GM19468 (cell line): Measurements from ENCODE around the gene CINP.

ENCODE experiments used
- ATAC-seq: cut with Tn5 transposase; IDR thresholded peaks from one replicate; pipeline ENCODE4 v1.9.1; 2021; ENCODE audit warnings: mild to moderate bottlenecking, moderate library complexity, moderate number of reproducible peaks; ENCODE audit not compliant: unreplicated experiment; ENCODE audit errors: extremely low read depth

CINP gene

DNA sequence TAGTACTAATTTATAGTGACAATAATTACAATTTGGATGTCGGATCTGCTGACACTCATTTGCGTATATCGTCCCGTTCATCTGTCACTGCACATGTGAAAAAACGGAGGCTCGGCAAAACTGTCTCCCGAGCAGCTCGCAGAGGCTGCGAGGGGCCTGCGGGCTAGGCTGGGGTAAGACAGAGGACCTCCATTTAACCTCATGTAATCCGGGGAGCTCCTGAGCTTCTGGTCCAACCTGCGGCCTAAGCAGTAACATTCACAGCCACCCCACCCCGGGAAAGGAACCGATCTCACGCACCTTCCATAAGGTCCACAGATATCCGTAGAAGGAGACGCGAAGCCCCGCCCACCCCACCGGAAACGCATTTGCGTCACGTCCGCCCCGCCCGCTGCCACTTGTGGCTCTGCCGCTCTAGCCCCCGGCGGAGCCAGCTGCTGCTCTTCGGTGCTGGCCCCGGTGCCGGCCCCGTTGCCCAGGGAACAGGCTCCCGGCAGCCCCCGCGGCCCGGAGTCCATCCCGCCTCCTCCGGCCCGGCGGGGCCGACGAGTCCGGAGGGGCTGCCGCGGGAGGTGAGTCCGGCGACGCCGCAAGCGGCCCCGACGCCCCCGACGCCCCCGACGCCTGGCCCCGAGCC, at the start of gene CINP, which contains the start of gene TECPR2:
Gene CINP, minus strand, starts transcription at position 346 of the 637 bp plus-strand sequence. Its CDS starts 39 bp downstream, at position 307.
Gene TECPR2, plus strand, starts transcription at position 397 of the 637 bp plus-strand sequence. CDS start 13,781 bp downstream, outside the sequence.
- peak; percentile 54 for ATAC-seq

GRCh38 chr14:102408724-102409123, 46.0 kb upstream of the CINP start:
- no peak for ATAC-seq

DNA sequence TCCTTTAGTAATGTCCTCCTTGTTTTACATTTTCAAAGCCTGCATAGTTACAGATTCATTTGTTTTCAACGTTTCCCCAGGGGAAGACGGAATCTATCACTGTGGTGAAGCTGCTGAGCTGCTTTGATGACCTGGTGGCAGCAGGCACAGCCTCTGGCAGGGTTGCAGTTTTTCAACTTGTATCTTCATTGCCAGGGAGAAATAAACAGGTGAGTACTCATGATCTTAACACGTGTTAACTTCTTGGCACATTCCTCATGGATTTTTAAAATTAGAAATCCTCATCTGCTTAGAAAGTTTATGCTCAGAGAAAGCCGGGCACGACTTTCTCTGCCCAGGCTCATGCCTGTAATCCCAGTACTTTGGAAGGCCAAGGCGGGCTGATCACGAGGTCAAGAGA, 44.6 kb upstream of the CINP start:
- ATAC-seq = no peak

DNA sequence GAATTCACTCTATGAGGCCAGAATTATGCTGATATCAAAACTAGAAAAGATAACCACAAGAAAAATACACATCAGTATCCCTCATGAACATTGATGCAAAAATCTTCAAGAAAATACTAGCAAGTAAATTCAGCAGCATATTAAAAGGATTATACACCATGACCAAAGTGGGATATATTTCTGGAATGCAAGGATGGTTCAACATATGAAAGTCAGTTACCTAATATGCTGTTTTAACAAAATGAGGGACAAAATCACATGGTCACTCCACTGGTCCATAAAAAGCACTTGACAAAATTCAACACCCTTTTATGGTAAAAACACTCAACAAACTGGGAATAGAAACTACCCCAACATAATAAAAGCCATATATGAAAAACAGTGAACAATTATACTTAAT, 40.3 kb upstream of the CINP start:
- no peak for ATAC-seq

DNA sequence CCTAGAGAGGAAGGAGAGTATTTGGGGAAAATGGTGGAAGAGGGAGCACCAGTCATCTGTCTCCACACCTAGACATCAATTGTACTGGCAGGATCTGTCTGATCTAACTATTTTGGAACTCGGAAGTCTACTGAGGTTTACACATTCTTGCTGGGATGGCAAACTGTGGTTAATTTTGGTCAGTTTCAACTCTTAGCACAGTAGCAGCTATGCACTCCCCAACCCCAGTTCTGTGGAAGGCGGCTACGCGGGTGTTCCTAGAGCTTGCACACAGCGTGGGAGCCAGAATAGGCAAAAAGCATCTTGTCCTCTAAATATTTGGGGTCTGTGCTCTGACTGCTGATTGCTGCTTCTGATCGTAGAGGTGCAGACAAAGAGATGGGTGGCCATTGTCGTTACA, 33.8 kb upstream of the CINP start:
- ATAC-seq = no peak

DNA sequence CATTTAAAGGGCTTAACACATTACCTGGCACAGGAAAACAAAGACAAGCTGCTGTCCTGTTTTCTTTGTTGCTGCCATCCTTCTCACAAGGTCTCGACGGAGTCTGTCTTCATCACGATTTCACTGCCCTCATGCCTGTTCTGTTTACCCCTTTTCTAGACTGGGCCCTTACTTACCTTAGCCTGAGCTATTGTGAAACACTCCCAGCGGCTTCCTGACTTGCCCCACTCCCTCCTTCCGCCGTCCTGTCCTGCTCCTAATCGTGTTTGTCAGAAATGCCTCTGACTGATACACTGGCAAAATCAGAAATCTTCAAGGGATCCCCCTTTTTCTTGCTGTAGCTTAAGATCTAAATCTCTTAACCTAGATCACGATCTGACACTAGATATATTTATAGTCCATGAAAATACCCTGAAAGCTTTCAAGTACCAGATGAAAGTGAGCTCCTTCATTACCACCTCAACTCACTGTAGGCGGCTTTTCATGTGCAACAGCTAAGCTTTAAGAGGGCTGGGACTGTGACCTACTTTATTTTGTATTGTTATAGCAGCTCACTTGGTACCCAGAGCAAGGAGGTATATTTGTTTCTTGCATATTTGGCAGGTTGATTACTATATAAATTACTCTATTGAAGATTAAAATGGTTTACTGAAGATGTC, 32.2 kb upstream of the CINP start:
- ATAC-seq = no peak

GRCh38 chr14:102392506-102392905, 29.8 kb upstream of the CINP start:
- no peak for ATAC-seq

GRCh38 chr14:102390064-102390855, 27.6 kb upstream of the CINP start:
- ATAC-seq = no peak

DNA sequence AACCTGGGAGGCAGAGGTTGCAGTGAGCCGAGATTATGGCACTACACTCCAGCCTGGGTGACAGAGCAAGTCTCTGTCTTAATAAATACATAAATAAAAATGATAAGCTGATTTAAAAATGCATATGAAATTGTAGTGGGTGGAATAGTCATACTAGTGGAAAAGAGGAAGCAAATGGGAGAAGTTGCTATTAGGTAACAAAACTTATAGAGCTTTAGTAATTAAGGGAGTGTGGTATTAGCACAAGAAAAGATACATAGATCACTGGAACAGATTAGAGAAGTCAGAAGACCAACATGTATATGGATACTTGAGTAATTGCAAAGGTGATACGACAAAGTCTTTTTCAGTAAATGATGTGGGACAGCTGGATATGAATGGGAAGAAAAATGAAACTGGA, 26.6 kb upstream of the CINP start:
- no peak for ATAC-seq

DNA sequence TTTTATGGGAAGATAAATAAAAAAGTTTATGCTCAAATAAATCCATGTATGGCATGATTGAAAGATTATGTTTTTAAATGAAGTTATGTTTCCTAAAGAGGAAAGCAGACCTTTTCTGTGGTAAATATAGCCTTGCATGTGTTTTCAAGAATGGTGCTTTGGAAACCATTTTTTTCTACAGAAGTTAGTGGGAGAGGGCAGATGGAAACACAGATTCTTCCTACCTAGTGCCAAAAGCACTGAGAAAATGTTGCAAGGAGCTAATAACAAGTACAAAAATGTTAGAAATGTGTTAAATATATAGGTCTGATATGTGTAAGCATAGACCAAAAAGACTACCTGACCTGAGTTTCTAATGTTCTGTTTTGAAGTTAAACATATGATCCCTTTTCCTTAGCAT, 24.4 kb upstream of the CINP start:
- ATAC-seq = no peak

- no peak for ATAC-seq
These were observed 16.1 kb upstream of the CINP start for GRCh38 chr14:102378830-102379229.

- ATAC-seq = no peak
These were observed 15.0 kb upstream of the CINP start for GRCh38 chr14:102377696-102378095.

DNA sequence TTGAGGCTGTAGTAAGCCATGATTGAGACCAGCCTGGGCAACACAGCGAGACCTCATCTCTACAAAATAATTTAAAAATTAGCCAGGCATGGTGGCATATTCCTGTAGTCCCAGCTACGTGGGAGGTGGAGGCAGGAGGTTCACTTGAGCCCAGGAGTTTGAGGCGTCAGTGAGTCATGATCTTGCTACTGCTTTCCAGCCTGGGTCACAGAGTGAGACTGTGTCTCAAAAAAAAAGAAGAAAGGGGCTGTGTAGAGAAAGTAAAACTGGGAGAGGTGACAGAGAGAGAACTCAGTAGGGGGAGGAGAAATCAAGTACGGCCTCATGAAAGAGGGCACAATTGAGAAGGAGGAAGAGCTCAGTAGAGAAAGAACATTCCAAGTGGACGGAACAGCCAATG, 12.4 kb upstream of the CINP start:
- no peak for ATAC-seq

DNA sequence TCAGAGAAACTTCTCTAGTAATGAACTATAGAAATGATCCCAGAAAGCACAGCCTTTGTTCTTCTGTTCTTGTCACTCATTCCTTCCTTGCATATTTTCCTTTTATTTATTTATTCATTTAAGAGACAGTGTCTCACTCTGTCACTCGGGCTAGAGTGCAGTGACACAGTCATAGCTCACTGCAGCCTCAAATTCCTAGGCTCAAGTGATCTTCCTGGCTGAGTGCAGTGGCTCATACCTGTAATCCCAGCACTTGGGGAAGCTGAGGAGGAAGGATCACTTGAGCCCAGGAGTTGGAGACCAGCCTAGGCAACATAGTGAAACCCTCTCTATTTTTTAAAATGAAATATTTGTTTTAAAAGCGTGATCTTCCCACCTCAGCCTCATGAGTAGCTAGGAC, 11.6 kb upstream of the CINP start:
- no peak for ATAC-seq

DNA sequence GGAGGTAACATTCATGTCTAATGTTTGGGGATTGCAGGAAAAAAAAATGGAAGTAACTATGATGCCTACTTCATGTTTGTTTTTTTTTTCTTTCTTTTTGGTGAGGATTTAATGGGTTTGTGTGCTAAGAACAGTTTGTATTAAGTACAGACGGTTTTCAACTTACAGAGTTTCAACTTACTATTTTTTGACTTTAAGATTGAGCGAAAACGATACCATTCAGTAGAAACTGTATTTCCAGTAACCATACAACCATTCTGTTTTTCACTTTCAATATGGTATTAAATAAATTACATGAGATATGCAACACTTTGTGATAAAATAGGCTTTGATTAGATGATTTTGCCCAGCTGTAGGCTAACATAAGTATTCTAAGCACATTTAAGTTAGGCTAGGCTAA, 10.4 kb upstream of the CINP start:
- ATAC-seq = no peak

GRCh38 chr14:102371361-102371760, 8.7 kb upstream of the CINP start:
- ATAC-seq = no peak

GRCh38 chr14:102370305-102370809, 7.7 kb upstream of the CINP start:
- no peak for ATAC-seq

DNA sequence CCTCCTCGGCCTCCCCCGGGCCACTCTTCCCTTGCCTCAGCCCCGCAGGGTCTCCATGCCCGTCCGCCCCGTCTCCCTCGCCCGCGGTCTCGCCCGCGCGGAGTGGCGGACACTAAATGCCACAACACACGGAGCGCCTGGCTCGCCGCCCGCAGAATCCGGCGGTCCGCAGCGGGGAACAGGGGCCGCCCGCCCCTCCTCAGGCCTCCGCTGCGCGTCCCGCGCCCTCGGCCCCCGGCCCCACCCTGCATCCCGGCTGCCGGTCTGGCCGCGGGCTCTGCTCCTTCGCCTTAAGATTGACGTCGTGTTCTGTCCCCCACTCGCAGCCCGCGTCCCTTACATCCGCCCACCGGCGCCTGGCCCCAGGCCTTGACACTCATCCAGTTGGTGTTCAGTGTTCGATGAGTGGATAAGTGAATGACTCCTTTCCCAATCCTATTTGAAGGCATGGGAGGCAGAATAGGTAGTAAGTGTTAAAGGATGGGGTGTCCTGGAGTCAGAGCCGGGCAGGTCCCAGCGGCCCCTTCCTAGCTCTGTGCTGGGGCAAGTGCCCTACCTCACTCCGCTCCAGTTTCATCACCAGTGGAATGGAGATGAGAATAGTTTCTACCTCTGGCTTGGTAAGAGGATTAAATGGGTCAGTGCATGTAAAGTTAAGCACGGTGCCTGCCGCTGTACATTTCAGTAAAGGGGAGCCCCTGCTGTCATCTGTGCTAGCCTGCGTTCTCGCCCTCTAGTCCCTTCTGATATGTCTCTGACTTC, 673 bp upstream of the CINP start:
- ATAC-seq = no peak

DNA sequence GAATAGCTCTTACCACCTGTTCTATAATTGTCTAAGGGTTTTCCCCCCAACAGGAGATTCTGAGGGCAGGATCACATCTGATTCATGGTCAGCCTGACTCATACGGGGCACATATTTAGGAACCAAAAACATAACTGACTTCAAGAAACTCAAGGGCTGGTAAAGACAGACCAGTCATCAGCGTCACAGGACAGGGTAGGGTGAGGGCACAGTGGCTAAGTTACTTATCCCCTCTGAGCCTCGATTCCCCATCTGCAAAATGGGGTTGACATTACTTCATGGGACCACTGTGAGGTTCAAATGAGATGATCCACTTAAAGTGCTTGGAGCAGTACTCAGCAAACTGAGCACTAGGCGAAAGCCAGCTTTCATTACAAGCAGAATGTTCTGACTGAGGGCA, 606 bp downstream of the CINP start:
- peak; percentile 10 for ATAC-seq

GRCh38 chr14:102360388-102360787, 2.3 kb downstream of the CINP start:
- ATAC-seq = no peak
